K562 (cell line): Measurements from ENCODE around the gene PIK3C2B. TPM values are rescaled to one million over a fixed set of nuclear protein-coding genes. Genes with fewer than 3 reads are reported as not detected.

Experiments
- BCL6 ChIP-seq: fragments of 250-450 bp; sonication (Bioruptor Pico); IDR thresholded peaks from 2 replicates; pipeline ENCODE4 v1.4.0; 2020
- BRD9 ChIP-seq: fragments of 450-650 bp; IDR thresholded peaks from 2 replicates; pipeline ENCODE4 v1.6.1; 2018; ENCODE audit warnings: low read depth; ENCODE audit not compliant: partially characterized antibody
- CBX5 ChIP-seq: IDR thresholded peaks from 2 replicates; pipeline ENCODE4 v1.6.1; 2014; ENCODE audit warnings: low read depth, borderline replicate concordance
- ETV6 ChIP-seq, 3 experiments: fragments of 150-350 bp in 1 of 3; sonication (generic) in 1 of 3; formaldehyde crosslinking in 1 of 3; IDR thresholded peaks; 2 replicates each; pipeline versions ENCODE4 v1.6.1 to v1.8.0; 2014 to 2022; ENCODE audit warnings: borderline replicate concordance in 2 of 3, low read depth in 2 of 3, antibody characterized with exemption in 1 of 3, low read length in 1 of 3, mild to moderate bottlenecking in 1 of 3, missing genetic modification reagents in 1 of 3
- FOS ChIP-seq: IDR thresholded peaks from 3 replicates; pipeline ENCODE4 v1.6.1; 2011; ENCODE audit not compliant: insufficient read length; ENCODE audit errors: extremely low read depth
- HDAC8 ChIP-seq: fragments of 450-650 bp; IDR thresholded peaks from 2 replicates; pipeline ENCODE4 v1.6.1; 2016; ENCODE audit warnings: mild to moderate bottlenecking, missing genetic modification characterization, moderate library complexity, missing compliant biosample characterization
- LEF1 ChIP-seq: fragments of 450-650 bp; IDR thresholded peaks from 2 replicates; pipeline ENCODE4 v1.6.1; 2016; ENCODE audit warnings: mild to moderate bottlenecking
- MBD2 ChIP-seq: sonication (generic); IDR thresholded peaks from 2 replicates; pipeline ENCODE4 v1.6.1; 2016; ENCODE audit warnings: low read depth, borderline replicate concordance
- MED1 ChIP-seq: sonication (generic); formaldehyde crosslinking; IDR thresholded peaks from 2 replicates; pipeline ENCODE4 v1.8.1; 2023; ENCODE audit warnings: missing genetic modification reagents, borderline replicate concordance
- MIER1 ChIP-seq: fragments of 450-650 bp; IDR thresholded peaks from 2 replicates; pipeline ENCODE4 v1.6.1; 2016; ENCODE audit warnings: antibody characterized with exemption, mild to moderate bottlenecking, low read depth
- MYNN ChIP-seq, 2 experiments: sonication (generic); formaldehyde crosslinking in 1 of 2; IDR thresholded peaks; 2 replicates each; pipeline versions ENCODE4 v1.5.0 to v1.6.1; 2016 to 2020; ENCODE audit warnings: antibody characterized with exemption in 1 of 2, missing genetic modification reagents in 1 of 2
- NCOR1 ChIP-seq: fragments of 450-650 bp; IDR thresholded peaks from 2 replicates; pipeline ENCODE4 v1.6.1; 2016; ENCODE audit warnings: mild to moderate bottlenecking, moderate library complexity
- NFE2 ChIP-seq: IDR thresholded peaks from 2 replicates; pipeline ENCODE4 v1.6.1; 2014; ENCODE audit warnings: antibody characterized with exemption, low read depth
- NR4A1 ChIP-seq, 2 experiments: fragments of 250-450 bp in 1 of 2; fragments of 450-650 bp in 1 of 2; sonication (Bioruptor Pico) in 1 of 2; IDR thresholded peaks; 2 replicates each; pipeline versions ENCODE4 v1.4.0 to v1.6.1; 2016 to 2020; ENCODE audit warnings: mild to moderate bottlenecking in 2 of 2, missing compliant biosample characterization in 1 of 2, missing genetic modification characterization in 1 of 2, moderate library complexity in 1 of 2
- POLR2A ChIP-seq: fragments of 450-650 bp; conservative IDR thresholded peaks from 2 replicates; pipeline ENCODE4 v1.6.1; 2016
- SIN3A ChIP-seq, 2 experiments: fragments of 150-350 bp in 1 of 2; IDR thresholded peaks; 2 replicates each; pipeline ENCODE4 v1.6.1; 2011 to 2016; ENCODE audit warnings: borderline replicate concordance in 2 of 2, low read depth in 2 of 2, low read length in 2 of 2, mild to moderate bottlenecking in 2 of 2, moderate library complexity in 2 of 2; ENCODE audit not compliant: control insufficient read depth in 1 of 2
- SRSF9 ChIP-seq: fragments of 200-400 bp; formaldehyde crosslinking; IDR thresholded peaks from 2 replicates; pipeline ENCODE4 v1.6.1; 2017; ENCODE audit warnings: low read depth, low read length, borderline replicate concordance
- TSC22D4 ChIP-seq: fragments of 450-650 bp; IDR thresholded peaks from 2 replicates; pipeline ENCODE4 v1.6.1; 2016; ENCODE audit warnings: missing genetic modification characterization, missing biosample characterization, control low read depth
- ZNF140 ChIP-seq: fragments of 250-450 bp; sonication (Bioruptor Pico); IDR thresholded peaks from 2 replicates; pipeline ENCODE4 v1.8.0; 2021; ENCODE audit warnings: moderate library complexity, mild to moderate bottlenecking, inconsistent platforms
- ZNF217 ChIP-seq: sonication (generic); formaldehyde crosslinking; IDR thresholded peaks from 2 replicates; pipeline ENCODE4 v1.8.0; 2022; ENCODE audit warnings: mild to moderate bottlenecking, missing genetic modification reagents
- polyA plus RNA-seq, 8 experiments: library from polyadenylated mRNA; depleted of rRNA in 4 of 8; stranded (reverse) in 5 of 8; unstranded in 3 of 8; fragments of >200 nt; fragmentation: Nextera tagmentation in 2 of 8; fragmentation: Illumina TruSeq in 1 of 8; extraction: Ambion mirVana in 2 of 8; extraction: Trizol in 1 of 8; gene quantifications; 2 replicates each; pipeline versions ENCODE4 v1.2.1 to v1.2.3, GENCODE V29; 2011 to 2014; ENCODE audit warnings: inconsistent platforms in 1 of 8, missing spikeins in 1 of 8
- total RNA-seq, 7 experiments: library from RNA; depleted of rRNA in 6 of 7; stranded (reverse); fragments of >200 nt in 6 of 7; fragmentation: Illumina TruSeq in 2 of 7; extraction: Trizol in 2 of 7; gene quantifications; 2 replicates each; pipeline versions ENCODE4 v1.2.1 to v1.2.3, GENCODE V29; 2011 to 2021; ENCODE audit warnings: low replicate concordance in 1 of 7
- TF ChIP-seq, protein P1 (sequence below): sonication (generic); formaldehyde crosslinking; IDR thresholded peaks from 2 replicates; pipeline ENCODE4 v1.8.0; 2022; ENCODE audit warnings: mild to moderate bottlenecking, missing genetic modification reagents

Gene PIK3C2B
- total and polyA plus RNA-seq, 9 of the 15 experiments (the other 6 are each of a cell fraction or from before 2014, with no cell fraction given): 0.10 to 2.9 (median 0.72) TPM

GRCh38 chr1:204516180-204516879 lies 21.7 kb upstream of the PIK3C2B start, which contains the start of gene MDM4 (continued):
- TF ChIP-seq ZNF217 (CRISPR knock-in tag) (no peak), LEF1 (peak; percentile 97), BRD9 (peak; percentile 91), MED1 (CRISPR knock-in tag) (no peak), MIER1 (peak; percentile 72; the same call in 1 of the 2 replicates), HDAC8 (tag) (peak; percentile 20; the same call in 1 of the 2 replicates), NFE2 (peak; percentile 27; the same call in 1 of the 2 replicates), FOS (no peak), SRSF9 (no peak), TSC22D4 (tag) (no peak), SIN3A (IDR thresholded peaks at IDR 0.05; ENCODE audit: borderline replicate concordance in 2 of 2, control insufficient read depth in 1 of 2, low read depth in 2 of 2, low read length in 2 of 2) (peak; percentile 29 to 49; a peak in 1 of 4 replicates), ZNF140 (CRISPR knock-in tag) (no peak), MBD2 (peak; percentile 79), NR4A1 (CRISPR knock-in tag; IDR thresholded peaks at IDR 0.05) (0 out of 2 replicates have a peak, but pooled peaks have one; percentile 40), NR4A1 (tag; IDR thresholded peaks at IDR 0.05) (peak; percentile 30; the same call in 1 of the 2 replicates), CBX5 (no peak; the same call in 1 of the 2 replicates), MYNN (IDR thresholded peaks at IDR 0.05) (peak; percentile 62; the same call in 1 of the 2 replicates), MYNN (CRISPR knock-in tag; IDR thresholded peaks at IDR 0.05) (no peak), NCOR1 (peak; percentile 79), POLR2A (peak; percentile 98), BCL6 (no peak), ETV6 (IDR thresholded peaks at IDR 0.05; ENCODE audit: borderline replicate concordance in 1 of 2, low read depth in 2 of 2, low read length in 1 of 2) (0 out of 4 replicates have a peak, but pooled peaks of 1 of the 2 experiments have one; percentile 58), ETV6 (CRISPR knock-in tag; IDR thresholded peaks at IDR 0.05; ENCODE audit: borderline replicate concordance) (0 out of 2 replicates have a peak, but pooled peaks have one; percentile 13)
- TF ChIP-seq, protein P1, sequence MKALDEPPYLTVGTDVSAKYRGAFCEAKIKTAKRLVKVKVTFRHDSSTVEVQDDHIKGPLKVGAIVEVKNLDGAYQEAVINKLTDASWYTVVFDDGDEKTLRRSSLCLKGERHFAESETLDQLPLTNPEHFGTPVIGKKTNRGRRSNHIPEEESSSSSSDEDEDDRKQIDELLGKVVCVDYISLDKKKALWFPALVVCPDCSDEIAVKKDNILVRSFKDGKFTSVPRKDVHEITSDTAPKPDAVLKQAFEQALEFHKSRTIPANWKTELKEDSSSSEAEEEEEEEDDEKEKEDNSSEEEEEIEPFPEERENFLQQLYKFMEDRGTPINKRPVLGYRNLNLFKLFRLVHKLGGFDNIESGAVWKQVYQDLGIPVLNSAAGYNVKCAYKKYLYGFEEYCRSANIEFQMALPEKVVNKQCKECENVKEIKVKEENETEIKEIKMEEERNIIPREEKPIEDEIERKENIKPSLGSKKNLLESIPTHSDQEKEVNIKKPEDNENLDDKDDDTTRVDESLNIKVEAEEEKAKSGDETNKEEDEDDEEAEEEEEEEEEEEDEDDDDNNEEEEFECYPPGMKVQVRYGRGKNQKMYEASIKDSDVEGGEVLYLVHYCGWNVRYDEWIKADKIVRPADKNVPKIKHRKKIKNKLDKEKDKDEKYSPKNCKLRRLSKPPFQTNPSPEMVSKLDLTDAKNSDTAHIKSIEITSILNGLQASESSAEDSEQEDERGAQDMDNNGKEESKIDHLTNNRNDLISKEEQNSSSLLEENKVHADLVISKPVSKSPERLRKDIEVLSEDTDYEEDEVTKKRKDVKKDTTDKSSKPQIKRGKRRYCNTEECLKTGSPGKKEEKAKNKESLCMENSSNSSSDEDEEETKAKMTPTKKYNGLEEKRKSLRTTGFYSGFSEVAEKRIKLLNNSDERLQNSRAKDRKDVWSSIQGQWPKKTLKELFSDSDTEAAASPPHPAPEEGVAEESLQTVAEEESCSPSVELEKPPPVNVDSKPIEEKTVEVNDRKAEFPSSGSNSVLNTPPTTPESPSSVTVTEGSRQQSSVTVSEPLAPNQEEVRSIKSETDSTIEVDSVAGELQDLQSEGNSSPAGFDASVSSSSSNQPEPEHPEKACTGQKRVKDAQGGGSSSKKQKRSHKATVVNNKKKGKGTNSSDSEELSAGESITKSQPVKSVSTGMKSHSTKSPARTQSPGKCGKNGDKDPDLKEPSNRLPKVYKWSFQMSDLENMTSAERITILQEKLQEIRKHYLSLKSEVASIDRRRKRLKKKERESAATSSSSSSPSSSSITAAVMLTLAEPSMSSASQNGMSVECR: peak; percentile 96
